Astrocyte (in vitro differentiated cells and primary cell): ENCODE measurements around the gene IL2RA.

Source experiments
- EZH2 ChIP-seq: IDR thresholded peaks from 2 replicates; pipeline ENCODE4 v1.6.1; 2012; ENCODE audit warnings: mild to moderate bottlenecking, low read length, inconsistent platforms; ENCODE audit not compliant: insufficient read depth
- TF ChIP-seq, protein P1 (sequence below): IDR thresholded peaks from 2 replicates; pipeline ENCODE4 v1.5.1; 2011; ENCODE audit warnings: low read depth, mild to moderate bottlenecking, inconsistent platforms, low read length, moderate library complexity; ENCODE audit not compliant: insufficient read depth

DNA sequence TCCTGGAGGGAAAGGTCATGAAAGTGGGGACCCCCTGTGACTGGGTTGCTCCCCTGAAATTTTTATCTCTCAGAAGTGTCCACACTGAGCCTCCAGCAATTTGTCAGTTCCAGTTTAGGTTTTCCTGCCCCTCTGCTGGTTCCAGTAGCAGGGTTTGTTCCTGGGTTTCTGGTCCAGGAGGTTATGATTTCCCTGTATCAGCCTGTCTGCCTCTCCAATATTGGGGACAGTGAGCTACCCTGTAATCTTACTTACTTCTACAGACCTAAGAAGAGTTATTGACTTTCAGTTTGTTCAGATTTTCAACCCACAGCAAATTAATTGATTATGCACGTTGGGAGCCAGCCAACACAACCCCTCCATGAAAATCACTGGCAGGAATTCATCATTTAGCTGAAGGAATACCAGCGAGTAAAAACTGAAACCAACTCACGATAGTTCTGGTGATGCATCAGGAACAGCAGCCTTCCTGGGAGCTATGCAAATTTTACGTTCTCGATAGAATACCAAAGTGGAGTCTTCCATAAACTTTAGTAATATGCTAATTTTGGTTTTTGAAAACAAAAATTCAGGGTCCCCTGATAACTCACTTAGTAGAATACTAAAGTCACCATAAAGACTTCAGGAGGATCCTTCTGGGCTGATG, 53.5 kb downstream of the IL2RA start:
- TF ChIP-seq, protein P1, sequence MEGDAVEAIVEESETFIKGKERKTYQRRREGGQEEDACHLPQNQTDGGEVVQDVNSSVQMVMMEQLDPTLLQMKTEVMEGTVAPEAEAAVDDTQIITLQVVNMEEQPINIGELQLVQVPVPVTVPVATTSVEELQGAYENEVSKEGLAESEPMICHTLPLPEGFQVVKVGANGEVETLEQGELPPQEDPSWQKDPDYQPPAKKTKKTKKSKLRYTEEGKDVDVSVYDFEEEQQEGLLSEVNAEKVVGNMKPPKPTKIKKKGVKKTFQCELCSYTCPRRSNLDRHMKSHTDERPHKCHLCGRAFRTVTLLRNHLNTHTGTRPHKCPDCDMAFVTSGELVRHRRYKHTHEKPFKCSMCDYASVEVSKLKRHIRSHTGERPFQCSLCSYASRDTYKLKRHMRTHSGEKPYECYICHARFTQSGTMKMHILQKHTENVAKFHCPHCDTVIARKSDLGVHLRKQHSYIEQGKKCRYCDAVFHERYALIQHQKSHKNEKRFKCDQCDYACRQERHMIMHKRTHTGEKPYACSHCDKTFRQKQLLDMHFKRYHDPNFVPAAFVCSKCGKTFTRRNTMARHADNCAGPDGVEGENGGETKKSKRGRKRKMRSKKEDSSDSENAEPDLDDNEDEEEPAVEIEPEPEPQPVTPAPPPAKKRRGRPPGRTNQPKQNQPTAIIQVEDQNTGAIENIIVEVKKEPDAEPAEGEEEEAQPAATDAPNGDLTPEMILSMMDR = no peak
- TF ChIP-seq EZH2 = no peak
